Measurements from ENCODE around the gene CLEC2D. TPM values are rescaled to one million over a fixed set of nuclear protein-coding genes. Genes with fewer than 3 reads are reported as not detected.
"Not testable (repeated sequence)": the region's sequence is repeated elsewhere in the genome, so short reads cannot be mapped to it uniquely, and the experiment has no call there.

Gene CLEC2D
- 0.99 and 1.3 TPM in 2 replicates for total RNA-seq

- DNase-seq (ENCODE audit: low read depth in 2 of 2) = no peak
Observed at GRCh38 chr12:9669534-9669933, at the start of gene CLEC2D. TSS of gene CLEC2D (plus strand) at chr12:9669713. CDS start at chr12:9669735, 22 bp downstream.

- DNase-seq (ENCODE audit: low read depth in 2 of 2) = no peak
Observed at GRCh38 chr12:9625019-9625418, 44.5 kb upstream of the CLEC2D start.

- DNase-seq (ENCODE audit: low read depth in 2 of 2) = no peak
Observed at GRCh38 chr12:9626291-9626690, 43.2 kb upstream of the CLEC2D start.

GRCh38 chr12:9626821-9627220 lies 42.7 kb upstream of the CLEC2D start:
- DNase-seq (ENCODE audit: low read depth in 2 of 2) = no peak

GRCh38 chr12:9632766-9633165 lies 36.7 kb upstream of the CLEC2D start:
- DNase-seq (ENCODE audit: low read depth in 2 of 2) = no peak

GRCh38 chr12:9634177-9634803 lies 35.2 kb upstream of the CLEC2D start:
- peak; percentile 70 to 78 for DNase-seq (ENCODE audit: low read depth in 2 of 2)

- no peak for DNase-seq (ENCODE audit: low read depth in 2 of 2)
Observed at GRCh38 chr12:9634969-9635754, 34.4 kb upstream of the CLEC2D start.

GRCh38 chr12:9636150-9636850 lies 33.2 kb upstream of the CLEC2D start:
- DNase-seq (ENCODE audit: low read depth in 2 of 2) = no peak

- no peak for DNase-seq (ENCODE audit: low read depth in 2 of 2)
Observed at GRCh38 chr12:9636851-9637206, 32.7 kb upstream of the CLEC2D start.

GRCh38 chr12:9640024-9640423 lies 29.5 kb upstream of the CLEC2D start:
- DNase-seq (ENCODE audit: low read depth in 2 of 2) = no peak

GRCh38 chr12:9642606-9643265 lies 26.8 kb upstream of the CLEC2D start:
- no peak for DNase-seq (ENCODE audit: low read depth in 2 of 2)

- no peak for DNase-seq (ENCODE audit: low read depth in 2 of 2)
Observed at GRCh38 chr12:9643266-9643660, 26.2 kb upstream of the CLEC2D start.

GRCh38 chr12:9644985-9645551 lies 24.4 kb upstream of the CLEC2D start:
- DNase-seq (ENCODE audit: low read depth in 2 of 2) = not testable (repeated sequence)

- peak; percentile 7 to 42 for DNase-seq (ENCODE audit: low read depth in 2 of 2)
Observed at GRCh38 chr12:9646794-9647781, 22.4 kb upstream of the CLEC2D start.

GRCh38 chr12:9647825-9648700 lies 21.4 kb upstream of the CLEC2D start:
- DNase-seq (ENCODE audit: low read depth in 2 of 2) = peak; percentile 67 to 68

GRCh38 chr12:9648701-9649531 lies 20.6 kb upstream of the CLEC2D start:
- DNase-seq (ENCODE audit: low read depth in 2 of 2) = peak; percentile 4 to 31

GRCh38 chr12:9649532-9649940 lies 20.0 kb upstream of the CLEC2D start:
- peak; percentile 3 to 10 for DNase-seq (ENCODE audit: low read depth in 2 of 2)

GRCh38 chr12:9650151-9650576 lies 19.3 kb upstream of the CLEC2D start:
- DNase-seq (ENCODE audit: low read depth in 2 of 2) = peak; percentile 9 to 47

Data from lung microvascular endothelial cell (primary cell).